COR-L47 (cell line): ENCODE results near the gene KAZN.

Source experiments
- DNase-seq: peaks from one replicate; lab custom pipeline; 2025; lab: John Stamatoyannopoulos, UW

Gene KAZN

DNA sequence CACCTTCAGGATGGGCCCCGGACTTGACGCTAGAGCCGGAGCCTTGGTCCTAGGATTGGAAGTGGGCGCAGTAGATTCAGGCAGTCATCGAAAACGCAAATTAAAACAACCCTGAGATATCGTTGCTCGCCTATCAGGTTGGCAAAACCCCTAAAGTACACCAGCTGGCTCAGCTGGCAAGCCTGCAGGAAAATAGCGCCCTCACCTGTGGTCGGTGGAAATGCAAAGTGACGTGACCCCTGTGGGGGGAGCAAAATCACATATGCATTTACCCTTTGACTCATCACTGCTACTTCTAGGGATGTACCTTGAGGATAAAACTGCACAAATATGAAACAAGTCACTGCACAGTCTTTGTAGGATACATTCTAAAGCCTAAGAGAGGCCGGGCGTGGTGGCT lies 384.8 kb downstream of the KAZN start:
- DNase-seq = no peak

DNA sequence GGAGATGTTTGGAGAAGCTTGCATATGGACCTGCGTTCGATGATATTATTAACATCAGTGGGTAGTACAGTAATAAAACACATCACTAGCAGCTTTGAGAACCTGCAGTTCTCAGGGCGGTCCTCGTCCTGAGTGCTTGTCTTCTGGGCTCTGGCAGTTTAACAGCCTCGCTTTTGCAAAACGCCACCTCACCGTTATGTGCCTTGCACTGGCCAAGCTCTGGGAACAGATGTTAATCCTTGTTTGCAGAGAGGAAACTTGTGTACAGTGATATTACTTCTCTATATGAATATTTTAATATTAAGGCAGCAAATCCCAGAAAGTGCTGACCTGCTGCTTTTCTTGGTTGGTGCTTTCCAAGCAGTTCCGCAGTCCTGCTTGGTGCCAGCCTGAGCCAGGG lies 387.7 kb downstream of the KAZN start:
- no peak for DNase-seq

DNA sequence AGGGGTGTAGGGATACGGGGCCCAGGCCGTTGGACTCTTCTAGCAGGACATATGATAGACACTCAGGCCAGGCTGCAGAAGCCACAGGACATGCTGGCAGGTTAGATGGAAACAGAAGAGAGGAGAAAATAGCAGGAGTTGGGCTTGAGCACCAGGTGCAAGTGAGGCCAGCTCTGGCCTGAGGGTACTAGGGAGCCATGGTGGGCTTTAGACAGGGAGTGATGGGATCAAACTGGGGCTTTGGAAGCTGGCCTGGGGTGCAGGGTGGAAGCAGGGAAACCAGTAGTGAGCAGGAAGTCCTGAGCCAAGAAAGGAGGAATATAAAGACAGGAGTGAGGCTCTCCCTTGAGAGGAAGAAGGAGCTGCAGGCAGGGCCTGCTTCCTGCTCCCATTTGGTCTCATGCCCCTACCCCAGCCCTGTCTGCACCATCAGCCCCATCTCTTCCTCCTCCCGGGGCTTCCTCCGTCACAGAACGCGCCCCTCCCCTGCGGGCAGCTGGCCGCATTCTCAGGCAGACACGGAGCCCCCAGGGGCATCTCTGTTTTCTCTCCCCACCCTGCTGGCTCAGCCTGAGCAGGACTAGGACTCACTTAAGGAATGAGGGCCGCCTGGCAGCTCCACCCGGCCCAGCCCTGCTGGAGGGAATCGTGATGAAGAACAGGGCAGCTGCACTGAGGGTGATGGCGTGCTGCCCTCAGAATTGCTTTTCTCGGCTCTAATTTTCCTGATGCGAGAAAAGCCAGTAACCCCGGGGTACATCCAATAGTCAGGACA lies 389.5 kb downstream of the KAZN start:
- no peak for DNase-seq

DNA sequence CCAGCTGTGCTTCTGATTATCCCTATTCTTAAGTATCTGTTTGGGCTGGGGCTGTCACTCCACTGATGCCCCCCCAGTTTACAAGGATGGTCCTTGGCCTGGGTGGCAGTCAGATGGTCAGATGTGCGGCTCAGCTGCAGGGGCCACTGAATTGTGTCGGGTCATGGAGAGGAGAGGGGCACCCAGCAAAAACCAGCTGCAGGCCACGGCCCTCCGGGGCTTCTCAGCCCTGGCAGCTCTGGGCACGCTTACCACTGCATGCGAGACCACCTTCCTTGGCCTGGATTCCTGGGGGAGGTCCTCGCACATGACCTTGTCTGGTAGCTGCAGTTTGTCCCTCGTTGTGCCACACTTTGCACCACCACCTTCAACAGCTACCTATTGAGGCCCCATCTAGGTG lies 390.2 kb downstream of the KAZN start:
- no peak for DNase-seq

DNA sequence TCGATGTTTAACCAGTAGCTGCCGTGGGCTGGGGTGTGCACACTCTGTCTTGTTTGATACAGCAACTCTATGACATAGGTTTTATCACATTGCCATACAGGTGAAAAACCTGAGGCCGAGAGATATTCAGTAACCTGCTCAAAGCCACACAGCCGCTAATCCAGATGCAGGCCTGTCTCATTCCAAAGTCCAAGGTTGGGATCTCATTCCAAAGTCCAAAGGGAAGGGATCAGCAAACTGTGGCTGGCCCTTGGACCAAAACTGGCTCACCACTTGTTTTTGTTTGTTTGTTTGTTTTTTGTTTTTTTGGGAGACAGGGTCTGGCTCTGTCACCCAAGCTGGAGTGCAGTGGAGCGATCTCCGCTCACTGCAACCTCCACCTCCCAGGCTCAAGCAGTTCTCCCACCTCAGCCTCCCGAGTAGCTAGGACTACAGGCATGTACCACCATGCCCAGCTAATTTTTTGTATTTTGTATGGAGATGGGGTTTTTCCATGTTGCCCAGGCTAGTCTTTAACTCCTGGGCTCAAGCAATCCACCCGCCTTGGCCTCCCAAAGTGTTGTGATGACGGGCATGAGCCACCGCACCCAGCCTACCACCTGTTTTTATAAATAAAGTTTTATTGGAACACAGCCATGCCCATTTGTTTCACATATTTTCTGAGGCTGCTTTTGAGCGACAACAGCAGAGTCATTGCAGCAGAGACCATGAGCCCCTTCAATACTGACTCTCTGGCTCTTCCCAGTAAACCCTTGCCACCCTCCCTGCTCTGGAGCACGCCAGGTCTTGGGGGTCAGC lies 391.6 kb downstream of the KAZN start:
- no peak for DNase-seq

DNA sequence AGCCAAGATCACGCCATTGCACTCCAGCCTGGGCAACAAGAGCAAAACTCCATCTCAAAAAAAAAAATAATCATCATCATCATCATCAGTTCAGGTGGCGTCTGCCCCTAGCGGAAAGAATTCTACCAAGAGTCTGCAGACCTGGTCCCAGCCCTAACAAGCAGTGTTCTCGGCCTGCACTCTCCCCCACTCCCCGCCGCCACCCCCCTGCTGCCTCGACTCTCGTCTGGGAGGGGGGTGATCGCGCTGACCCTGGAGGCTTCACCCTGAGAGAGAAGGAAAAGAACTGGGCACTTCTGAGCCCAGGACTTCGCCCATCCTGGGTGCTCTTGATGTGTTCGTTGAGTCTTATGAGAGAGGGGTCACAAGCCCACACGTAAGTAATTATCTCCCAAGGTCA lies 394.9 kb downstream of the KAZN start:
- no peak for DNase-seq

GRCh38 chr1:14994148-14994547 lies 395.7 kb downstream of the KAZN start:
- DNase-seq = no peak

DNA sequence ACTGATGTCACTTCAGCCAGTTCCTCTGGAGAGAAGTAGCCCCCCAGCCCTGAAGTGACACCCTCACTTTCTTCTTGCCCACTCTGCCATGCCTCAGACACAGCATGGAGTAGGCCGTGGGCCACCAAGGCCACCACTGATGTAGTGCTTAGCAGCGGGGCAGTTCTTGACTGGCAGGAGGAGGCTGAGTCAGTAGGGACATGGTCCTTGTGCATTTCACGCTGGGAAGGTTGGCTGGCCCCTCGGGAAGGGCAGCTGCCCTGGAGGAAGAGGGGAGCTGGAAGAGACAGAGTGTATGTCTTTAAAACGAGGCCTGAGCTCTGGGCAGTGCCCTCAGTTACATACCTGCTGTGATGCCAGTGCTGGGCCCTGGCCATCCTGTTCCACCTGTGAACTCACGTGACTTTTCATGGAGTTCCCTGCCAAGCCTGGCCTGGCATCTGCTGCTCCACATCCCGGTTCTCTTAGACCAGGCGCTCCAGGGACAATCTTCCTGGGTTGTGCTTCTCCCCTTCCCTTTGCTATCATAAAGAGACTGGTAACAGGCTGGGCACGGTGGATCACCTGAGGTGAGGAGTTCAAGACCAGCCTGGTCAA lies 396.5 kb downstream of the KAZN start:
- DNase-seq = no peak

DNA sequence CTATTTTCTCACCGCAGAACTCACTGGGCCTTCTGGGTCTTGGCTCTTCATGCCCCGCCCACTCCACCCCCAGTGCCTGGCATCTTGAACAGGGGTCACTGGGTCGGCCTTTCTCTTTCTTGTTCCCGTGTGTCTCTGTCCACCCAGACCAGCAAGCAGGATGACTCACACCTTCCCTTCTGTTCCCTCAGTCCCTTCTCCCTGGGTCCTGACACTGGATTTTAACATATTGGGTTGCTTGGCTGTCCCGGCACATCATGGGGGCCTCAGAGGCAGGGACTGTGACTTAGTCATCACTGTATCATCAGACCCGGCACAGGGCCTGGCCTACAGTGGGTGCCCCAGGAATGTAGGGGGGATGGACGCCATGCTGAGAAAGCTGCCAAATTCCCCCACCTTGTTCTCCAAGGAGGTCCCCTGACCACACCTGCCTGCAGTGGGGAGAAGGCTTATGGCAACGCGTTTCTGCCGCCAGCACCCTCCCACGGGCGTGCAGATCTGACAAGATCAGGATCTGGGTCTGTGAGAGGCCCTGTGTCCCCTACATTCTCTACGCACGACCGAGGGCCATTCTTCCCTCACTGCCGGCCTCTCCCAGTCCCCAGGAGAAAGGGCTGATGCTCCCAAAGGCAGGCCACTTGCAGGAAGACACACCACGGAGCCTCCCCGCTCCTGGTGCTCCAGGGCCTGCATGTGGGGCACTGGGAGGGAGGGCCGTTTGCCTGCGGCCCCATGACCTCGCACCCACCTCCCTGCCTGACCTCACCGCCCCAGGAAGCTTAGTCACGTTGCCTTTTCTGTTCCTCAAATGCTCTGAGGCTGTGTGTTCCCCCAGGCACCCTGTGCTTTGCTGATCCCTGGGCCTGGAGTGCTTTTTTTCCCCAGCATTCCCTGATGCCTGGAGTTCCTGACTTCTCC lies 397.9 kb downstream of the KAZN start:
- DNase-seq = no peak

- no peak for DNase-seq
These were observed 399.3 kb downstream of the KAZN start for GRCh38 chr1:14997646-14998276.

DNA sequence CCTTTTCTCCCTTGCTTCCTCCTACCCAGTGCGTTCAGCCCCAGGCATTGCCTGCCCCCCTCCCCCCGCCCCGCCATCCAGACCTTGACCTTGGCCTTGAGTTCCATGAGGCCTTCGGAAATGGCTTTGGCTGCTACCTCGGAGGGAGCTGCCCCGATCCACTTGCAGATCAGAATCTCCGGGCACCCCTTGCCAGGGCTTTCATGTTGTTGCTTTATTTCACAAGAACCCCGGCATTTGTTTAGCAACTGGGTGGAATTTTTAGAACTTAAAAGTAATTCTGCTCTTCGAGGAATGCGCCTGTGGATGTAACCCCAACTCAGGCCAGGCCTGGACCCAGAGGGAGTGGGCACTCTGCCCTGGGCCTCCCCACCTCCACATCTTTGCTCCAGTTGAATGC lies 401.0 kb downstream of the KAZN start:
- DNase-seq = no peak

- DNase-seq = no peak
These were observed 401.5 kb downstream of the KAZN start for GRCh38 chr1:15000030-15000429.

- no peak for DNase-seq
These were observed 402.2 kb downstream of the KAZN start for GRCh38 chr1:15000671-15001070.

DNA sequence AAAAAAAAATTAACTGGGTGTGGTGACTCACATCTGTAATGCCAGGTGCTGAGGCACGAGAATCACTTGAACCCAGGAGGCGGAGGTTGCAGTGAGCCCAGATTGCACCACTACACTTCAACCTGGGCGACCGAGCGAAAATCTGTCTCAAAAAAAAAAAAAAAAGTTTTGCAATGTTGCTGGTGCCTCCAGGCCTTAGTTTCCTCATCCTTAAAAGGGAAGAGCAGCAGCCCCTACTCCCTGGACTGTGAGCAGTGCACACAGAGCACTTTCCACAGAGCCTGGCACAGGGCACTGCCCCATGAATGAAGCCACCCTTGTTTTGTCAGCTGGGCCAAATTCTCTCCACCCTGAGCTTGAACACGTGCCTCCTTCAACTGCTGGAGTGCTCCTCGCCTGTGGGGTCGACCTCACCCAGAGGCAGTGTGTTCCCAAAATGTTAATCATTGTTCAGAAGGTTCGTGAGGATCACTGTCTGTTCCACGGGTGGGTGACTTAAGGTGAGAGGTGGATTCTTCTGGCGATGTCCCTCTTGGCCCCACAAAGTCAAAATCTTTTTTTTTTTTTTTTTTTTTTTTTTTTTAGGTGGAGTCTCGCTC lies 402.9 kb downstream of the KAZN start:
- no peak for DNase-seq

DNA sequence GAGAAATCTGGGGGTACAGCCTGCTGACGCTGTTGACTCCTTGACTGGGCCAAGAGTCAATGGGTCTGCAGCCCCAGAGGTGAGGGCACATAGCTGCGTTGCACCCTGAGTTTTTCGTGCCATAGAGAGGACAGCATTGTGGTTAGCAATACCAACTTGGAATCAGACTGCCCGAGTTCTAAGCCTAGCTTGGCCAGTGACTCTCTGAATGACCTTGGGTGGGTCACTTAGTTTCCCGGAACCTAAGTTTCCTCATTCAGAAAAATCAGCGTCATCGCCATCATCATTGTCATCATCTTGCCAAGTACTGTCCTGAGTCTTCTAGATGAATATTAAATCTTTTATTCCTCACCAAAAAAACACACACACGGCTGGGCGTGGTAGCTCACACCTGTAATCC lies 403.8 kb downstream of the KAZN start:
- DNase-seq = no peak

DNA sequence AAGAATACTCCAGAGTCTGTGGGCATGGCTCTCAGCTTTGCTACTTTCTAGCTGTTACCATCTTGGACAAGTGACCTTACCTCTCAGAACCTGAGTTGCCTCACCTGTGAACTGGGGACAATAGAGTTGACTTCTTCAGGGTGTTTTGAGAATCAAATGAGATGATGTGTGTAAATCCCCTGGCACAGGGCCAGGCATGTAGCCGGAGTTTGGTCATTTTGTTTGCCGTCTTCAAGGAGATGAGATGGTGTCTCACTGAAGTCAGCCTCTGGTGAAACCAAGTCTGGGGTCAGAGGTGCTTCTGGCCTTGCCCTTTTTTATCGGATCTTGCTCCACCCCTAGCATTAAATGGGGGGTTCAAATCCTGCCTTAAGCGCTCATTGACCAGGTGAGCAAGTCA lies 405.9 kb downstream of the KAZN start:
- DNase-seq = no peak

GRCh38 chr1:15005116-15005515 lies 406.6 kb downstream of the KAZN start:
- peak; percentile 19 for DNase-seq

- no peak for DNase-seq
These were observed 408.9 kb downstream of the KAZN start for GRCh38 chr1:15007368-15007767.

DNA sequence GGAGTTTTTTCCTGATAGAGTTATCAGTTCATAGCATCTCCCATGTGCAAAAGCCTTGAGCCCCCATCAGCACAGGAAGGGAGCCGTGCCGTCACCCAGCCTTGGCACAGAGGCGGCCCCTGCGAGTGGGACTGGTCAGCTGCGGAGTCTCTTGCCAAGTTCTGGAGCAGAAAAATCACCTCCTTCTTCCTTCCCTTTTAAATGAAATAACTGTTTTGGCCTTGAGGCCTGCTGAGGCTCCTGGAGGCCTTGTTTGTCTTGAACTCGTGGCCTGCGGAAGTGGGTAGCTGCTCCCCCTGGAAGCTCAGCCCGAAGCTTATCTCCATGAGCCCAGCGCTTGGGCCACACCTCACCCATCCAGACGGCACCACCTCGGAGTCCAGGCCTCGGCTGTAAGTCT lies 409.4 kb downstream of the KAZN start:
- no peak for DNase-seq

DNA sequence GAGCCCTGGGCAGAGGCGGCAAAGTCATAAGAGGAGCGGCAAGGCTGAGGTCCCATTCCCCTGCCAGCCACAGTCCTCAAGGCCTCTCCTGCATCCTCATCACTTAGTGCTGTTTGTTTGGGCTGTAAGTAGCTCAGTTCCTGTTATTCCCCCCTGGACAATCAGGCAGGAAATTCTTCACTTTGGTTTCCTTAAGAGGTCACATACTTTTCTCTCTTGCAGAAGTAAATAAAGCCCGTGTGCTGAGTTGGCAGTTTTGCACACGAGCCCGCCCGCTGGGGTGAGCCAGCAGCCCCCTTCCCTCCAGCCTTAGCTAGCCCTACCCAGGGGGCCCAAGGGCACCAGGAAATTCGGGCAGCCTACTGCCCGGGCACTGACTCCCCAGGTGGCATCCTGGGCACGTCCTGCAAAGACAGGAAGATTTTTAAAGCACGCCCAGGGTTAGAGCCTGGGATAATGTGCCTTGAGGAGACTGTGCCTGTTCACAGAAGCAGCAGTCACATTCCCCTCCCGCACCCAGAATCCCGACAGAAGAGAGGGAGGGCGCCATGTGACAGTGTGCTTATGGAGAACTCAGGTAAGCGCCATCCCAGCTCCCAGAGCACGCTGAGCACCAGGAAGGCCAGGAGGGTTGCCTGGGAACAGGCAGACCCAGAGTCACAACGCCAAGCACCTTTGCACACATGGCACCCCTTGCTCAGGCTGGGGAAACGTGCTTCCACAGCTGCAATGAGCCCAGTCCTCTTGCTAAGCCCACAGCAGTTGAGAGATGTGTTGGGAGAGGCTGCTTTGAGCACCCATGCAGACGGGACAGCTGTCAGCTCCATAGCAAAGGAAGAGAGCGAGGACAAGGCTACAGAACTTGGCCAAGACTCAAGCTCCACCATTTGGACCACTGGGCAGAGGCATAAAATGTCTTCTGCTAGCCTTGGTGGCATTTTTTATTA lies 410.6 kb downstream of the KAZN start:
- no peak for DNase-seq
